Activated CD8-positive, alpha-beta memory T cell treated with anti-CD3 and anti-CD28 coated beads, Interleukin-2, amount 50 U/mL, for 24 hours (primary cell): ENCODE data around the gene RCSD1.

Experiments used
- DNase-seq: peaks from one replicate; pipeline ENCODE4 v3.0.0-alpha.2; 2020; ENCODE audit errors: extremely low read depth

RCSD1 gene

GRCh38 chr1:167641786-167642500 is 11.9 kb downstream of the RCSD1 start:
- no peak for DNase-seq

DNA sequence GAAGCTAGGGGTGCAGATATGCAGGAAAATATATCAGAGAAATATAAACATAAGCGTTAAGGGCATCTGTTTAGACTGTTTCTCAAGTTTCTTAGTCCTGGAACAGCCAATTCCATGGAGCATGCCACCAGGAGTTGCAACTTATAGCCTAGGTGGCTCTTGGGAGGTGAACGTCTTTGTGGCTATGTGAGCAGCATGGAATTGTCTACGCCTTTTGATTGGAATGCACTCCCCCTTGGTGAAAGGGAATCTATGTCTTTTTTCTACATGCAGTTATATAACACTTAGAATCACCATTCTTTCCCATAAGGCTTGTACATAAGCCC is 12.4 kb downstream of the RCSD1 start:
- DNase-seq, result no peak

- DNase-seq, result no peak
Observed at GRCh38 chr1:167643441-167643840, 13.4 kb downstream of the RCSD1 start.

GRCh38 chr1:167644551-167644950 is 14.5 kb downstream of the RCSD1 start:
- DNase-seq, result no peak

GRCh38 chr1:167645140-167645541 is 15.1 kb downstream of the RCSD1 start:
- DNase-seq, result no peak

GRCh38 chr1:167645625-167646414 is 15.8 kb downstream of the RCSD1 start:
- DNase-seq, result no peak

- no peak for DNase-seq
Observed at GRCh38 chr1:167648252-167648849, 18.3 kb downstream of the RCSD1 start.

- no peak for DNase-seq
Observed at GRCh38 chr1:167648978-167649744, 19.1 kb downstream of the RCSD1 start.

DNA sequence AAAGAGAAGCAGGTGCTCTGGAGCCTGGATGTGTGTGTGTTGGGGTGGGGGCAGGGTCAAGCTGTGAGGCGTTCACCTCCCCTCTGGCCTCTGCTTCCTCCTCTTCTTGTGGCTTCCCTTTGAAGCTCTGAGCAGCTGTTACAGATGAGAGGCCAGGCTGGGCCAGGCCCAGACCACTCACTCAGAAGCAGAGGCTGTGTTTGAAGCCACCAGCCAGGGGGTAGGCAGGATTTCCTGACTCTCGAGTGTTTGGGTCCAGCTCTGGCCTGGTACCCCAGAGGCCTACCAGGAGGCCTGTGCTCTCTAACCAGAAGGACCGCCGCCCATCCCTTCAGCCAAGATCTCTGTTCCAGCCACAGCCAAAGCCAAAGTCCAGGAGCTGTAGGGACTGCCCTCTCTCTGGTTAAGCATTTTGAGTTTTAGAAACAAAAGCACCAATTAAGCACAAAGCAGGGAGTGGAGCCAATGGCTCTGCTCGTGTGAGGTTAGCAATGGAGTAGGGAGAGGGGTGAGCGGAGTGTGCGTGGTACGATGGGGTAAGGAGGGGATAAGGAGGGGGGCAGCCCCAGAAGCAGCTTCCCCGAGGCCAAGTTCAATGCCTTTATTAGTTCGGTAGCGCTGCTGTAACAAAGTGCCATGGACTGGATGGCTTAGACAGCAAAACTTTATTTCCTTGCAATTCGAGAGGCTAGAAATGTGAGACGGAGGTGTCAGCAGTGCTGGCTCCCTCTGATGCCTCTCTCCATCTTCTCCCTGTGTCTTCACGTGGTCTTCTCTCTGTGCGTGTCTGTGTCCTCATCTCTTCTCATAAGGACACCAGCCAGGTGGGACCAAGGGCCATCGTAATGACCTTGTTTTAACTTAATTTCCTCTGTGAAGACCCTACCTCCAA is 20.5 kb downstream of the RCSD1 start:
- DNase-seq, result no peak

- no peak for DNase-seq
Observed at GRCh38 chr1:167651161-167651693, 21.2 kb downstream of the RCSD1 start.

GRCh38 chr1:167654975-167655575 is 25.0 kb downstream of the RCSD1 start:
- no peak for DNase-seq

- no peak for DNase-seq
Observed at GRCh38 chr1:167656657-167657056, 26.6 kb downstream of the RCSD1 start.

DNA sequence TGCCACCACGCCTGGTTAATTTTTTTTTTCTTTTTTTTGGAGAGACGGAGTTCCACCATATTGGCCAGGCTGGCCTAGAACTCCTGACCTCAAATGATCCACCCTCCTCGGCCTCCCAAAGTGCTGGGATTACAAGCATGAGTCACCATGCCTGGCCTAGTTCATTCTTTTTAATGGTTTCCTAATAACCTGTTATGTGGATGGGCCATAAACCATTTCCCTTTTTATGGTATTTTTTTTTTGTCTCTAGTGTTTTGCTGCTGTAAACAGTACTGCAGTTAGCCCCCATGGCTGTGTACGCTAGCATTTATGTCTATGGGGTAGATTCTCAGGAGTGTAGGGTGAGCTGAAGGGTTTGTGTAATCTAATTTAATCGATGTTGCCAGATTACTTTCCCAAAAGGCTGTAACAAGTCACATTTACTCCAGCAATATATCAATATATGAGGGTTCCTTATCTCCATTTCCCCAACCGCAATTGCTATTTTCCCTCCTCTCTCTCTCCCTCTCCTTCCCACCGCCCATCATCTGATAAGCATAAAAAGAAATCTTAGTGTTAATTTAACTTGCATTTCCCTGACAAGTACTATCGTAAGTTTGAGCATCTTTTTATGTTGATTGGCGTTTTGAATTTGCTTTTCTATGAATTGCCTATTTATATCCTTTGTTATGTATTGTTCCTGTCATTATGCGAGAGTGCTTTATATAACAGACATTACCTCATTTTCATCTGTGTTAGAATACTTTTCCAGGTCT is 28.7 kb downstream of the RCSD1 start:
- DNase-seq, result no peak

DNA sequence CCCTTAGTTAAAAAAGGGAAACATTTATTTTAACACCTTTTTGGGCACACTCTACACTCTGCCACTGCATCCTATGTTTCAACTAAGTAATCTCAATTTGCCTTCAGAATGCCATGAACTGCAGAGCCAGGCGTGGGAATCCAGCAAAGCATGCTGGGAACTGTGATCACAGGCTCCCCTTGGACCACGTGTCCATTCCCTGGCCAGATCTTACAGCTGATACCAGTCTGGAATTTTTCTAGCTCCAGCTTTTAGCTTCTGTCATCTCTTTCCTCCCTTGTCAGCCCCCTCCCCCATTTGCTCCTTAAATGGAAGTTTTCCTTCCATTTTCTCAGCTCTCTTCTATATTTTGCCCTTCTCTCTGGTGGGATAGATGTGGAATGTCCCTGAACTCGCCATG is 29.4 kb downstream of the RCSD1 start:
- no peak for DNase-seq

GRCh38 chr1:167659881-167660280 is 29.8 kb downstream of the RCSD1 start:
- DNase-seq, result no peak

DNA sequence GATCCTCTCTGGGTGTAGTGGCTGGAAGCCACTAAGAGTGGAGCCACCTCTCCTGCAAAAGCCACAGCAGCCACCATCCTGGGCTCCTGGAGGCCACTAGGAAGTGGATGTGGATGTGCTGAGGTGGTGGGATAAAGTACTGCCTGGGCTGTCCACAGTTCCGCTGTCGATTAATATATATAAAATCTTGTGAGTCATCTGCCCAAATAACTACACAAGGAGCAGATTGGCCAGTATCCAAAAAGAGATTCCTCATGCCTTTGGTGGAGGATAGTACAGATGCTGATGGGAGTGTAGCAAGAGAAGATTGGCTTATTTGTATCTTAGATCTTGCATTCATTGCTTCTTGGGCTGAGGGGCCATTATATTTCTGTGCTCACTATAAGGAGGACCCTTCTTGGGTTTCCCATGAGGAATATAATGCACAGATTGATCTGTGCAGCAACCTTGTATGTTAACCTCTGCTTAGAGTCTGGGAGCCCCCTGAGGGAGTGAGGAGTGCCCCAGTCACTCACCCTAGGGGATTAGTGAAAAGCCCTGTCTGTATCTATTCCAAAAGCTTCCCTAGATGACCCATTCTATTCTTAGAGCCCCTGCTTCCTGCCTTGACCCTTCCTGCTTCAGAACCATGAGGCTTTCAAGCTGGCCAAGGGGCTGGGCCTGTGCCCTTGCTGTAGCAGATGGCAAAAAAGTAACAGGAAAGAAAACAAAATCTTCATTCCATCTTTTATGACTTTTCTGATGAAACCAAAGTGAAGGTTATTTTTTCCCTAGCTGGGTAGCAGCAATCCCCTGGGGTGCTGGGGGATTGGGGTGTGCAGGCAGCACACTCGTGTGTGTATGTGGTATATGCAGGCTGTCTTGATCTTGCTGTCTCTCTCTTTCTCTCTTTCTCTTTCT is 31.7 kb downstream of the RCSD1 start:
- DNase-seq, result no peak

DNA sequence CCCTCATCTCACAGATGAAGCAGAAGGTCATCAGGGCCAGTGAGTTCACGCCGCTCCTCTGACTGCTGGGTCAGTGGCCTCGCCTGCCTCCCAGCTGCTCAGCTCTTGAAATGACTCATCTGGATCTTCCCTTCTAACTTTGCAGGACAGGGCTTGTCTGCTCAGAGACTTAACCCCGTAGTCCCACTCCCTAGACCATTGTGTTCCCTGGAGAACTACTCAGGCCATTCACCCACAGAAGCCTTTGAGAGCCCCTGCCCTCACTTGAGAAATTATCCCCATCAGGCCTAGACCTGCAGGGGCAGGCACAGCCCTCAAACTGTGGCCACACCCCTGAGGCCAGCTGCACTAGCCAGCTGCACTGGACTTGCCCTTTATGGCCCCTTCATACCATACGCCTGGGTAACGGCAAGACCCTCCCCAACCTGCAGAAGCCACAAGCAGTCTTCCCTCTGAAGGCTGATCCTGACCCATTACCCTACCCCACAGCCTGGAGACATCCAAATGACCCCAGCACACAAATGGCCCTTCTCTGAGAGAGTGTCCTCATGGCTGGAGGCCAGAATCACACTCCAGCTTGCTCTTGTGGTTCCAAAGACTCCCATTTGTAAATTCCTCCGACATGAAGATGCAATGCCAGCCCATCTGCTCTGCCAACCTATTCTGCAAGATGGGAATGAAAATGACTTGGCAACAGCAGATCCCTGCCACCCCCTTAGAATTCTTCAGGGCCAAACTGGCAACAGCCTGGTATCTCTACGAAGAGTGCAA is 33.2 kb downstream of the RCSD1 start:
- DNase-seq, result no peak

DNA sequence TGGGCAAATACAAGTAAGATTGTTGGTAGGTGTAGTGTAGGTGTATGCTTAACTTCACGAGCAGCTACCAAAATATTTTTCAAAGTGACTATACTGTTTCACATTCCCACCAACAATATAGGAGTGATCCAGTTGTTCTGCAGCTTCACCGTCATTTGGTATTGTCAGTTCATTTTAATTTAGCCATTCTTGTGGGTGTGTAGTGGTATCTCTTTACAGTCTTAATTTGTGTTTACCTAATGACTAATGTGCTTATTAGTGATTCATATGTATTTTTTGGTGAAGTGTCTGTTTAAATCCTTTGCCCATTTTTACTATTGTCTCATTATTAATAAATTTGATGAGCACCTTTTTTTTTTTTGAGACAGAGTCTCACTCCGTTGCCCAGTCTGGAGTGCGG is 35.4 kb downstream of the RCSD1 start:
- no peak for DNase-seq
